HCT116 (cell line): ENCODE results near the gene SUGP1. TPM values are rescaled to one million over a fixed set of nuclear protein-coding genes. Genes with fewer than 3 reads are reported as not detected.

Experiments used
- ATAC-seq: fragments of 200-7000 bp; cut with Tn5 transposase; 2 replicates; pipeline ENCODE4 v1.9.1; 2020; ENCODE audit warnings: mild to moderate bottlenecking, moderate library complexity
- BruUV-seq: library from RNA; stranded (reverse); fragments of 400-500 nt; replicated peaks from 2 replicates; lab custom pipeline; 2021; lab: Mats Ljungman, UMichigan
- CTCF ChIA-PET: fragments of 300-600 bp; sonication (Branson Sonifier 250); formaldehyde crosslinking; loops from one replicate; lab custom pipeline; 2021; ENCODE audit warnings: antibody characterized with exemption; lab: Charles Lee
- POLR2A ChIA-PET: fragments of 300-600, 350-600 bp; sonication (Branson Sonifier 250); formaldehyde crosslinking; loops from one replicate; lab custom pipeline; 2021; ENCODE audit warnings: antibody characterized with exemption; lab: Charles Lee
- RAD21 ChIA-PET, 2 experiments: fragments of 300-600 bp; sonication (Branson Sonifier 250); formaldehyde crosslinking; loops; one replicate each; lab custom pipeline; 2023; ENCODE audit warnings: low total read pairs in 2 of 2; ENCODE audit not compliant: uncharacterized antibody in 2 of 2, unreplicated experiment in 2 of 2, low non-redundant PET in 1 of 2; lab: Charles Lee
- DNase-seq: peaks from one replicate; pipeline ENCODE4 v3.0.0-alpha.2; 2010; ENCODE audit warnings: low read depth, low spot score
- H2AFZ ChIP-seq: fragments of 200-600 bp; shearing (Covaris generic), sonication (generic); 2 replicates; pipeline ENCODE4 v1.6.1; 2017; ENCODE audit warnings: low read depth, mixed run types, mixed read lengths, antibody characterized with exemption, low read length; ENCODE audit not compliant: poor library complexity, severe bottlenecking
- H3K27ac ChIP-seq: 2 replicates; pipeline ENCODE4 v1.5.1; 2012; ENCODE audit warnings: low read depth, low read length
- H3K27me3 ChIP-seq: fragments of 200-600 bp; sonication (generic); 2 replicates; pipeline ENCODE4 v1.6.1; 2016; ENCODE audit warnings: mixed run types, low read length, mixed read lengths; ENCODE audit not compliant: insufficient read depth
- H3K36me3 ChIP-seq, 2 experiments: fragments of 200-500 bp in 1 of 2; fragments of 200-600 bp in 1 of 2; sonication (Bioruptor generic) in 1 of 2; sonication (generic) in 1 of 2; 2 replicates each; pipeline versions ENCODE4 v1.5.1 to v1.6.1; 2014 to 2016; ENCODE audit warnings: low read length in 2 of 2, inconsistent platforms in 1 of 2, mixed read lengths in 1 of 2, mixed run types in 1 of 2; ENCODE audit not compliant: insufficient read depth in 2 of 2, control insufficient read depth in 1 of 2
- H3K4me1 ChIP-seq, 2 experiments: fragments of 200-600 bp in 1 of 2; sonication (generic) in 1 of 2; 2 replicates each; pipeline versions ENCODE4 v1.5.1 to v1.6.1; 2012 to 2017; ENCODE audit warnings: low read length in 2 of 2, inconsistent platforms in 1 of 2, mild to moderate bottlenecking in 1 of 2, mixed read lengths in 1 of 2, mixed run types in 1 of 2, moderate library complexity in 1 of 2; ENCODE audit not compliant: insufficient read depth in 2 of 2, control insufficient read depth in 1 of 2
- H3K4me2 ChIP-seq: fragments of 200-600 bp; sonication (generic); 2 replicates; pipeline ENCODE4 v1.6.1; 2017; ENCODE audit warnings: mixed run types, low read length, mixed read lengths
- H3K4me3 ChIP-seq, 2 experiments: fragments of 200-600 bp in 1 of 2; sonication (generic) in 1 of 2; replicated peaks in 1 of 2; 2 replicates each; pipeline ENCODE4 v1.5.1; 2011 to 2016; ENCODE audit warnings: low read length in 2 of 2, control low read depth in 1 of 2, low read depth in 1 of 2, mild to moderate bottlenecking in 1 of 2, mixed read lengths in 1 of 2, mixed run types in 1 of 2
- H3K79me2 ChIP-seq: fragments of 200-600 bp; sonication (generic); 2 replicates; pipeline ENCODE4 v1.6.1; 2017; ENCODE audit warnings: mild to moderate bottlenecking, mixed run types, low read length, moderate library complexity, mixed read lengths; ENCODE audit not compliant: insufficient read depth
- H3K9ac ChIP-seq: fragments of 200-600 bp; sonication (generic); 2 replicates; pipeline ENCODE4 v1.6.1; 2016; ENCODE audit warnings: low read length, mixed read lengths
- H3K9me2 ChIP-seq: fragments of 200-600 bp; sonication (generic), shearing (Covaris generic); 2 replicates; pipeline ENCODE4 v1.6.1; 2017; ENCODE audit warnings: mixed run types, mild to moderate bottlenecking, moderate library complexity; ENCODE audit not compliant: insufficient read depth
- H3K9me3 ChIP-seq, 2 experiments: fragments of 200-500 bp in 1 of 2; fragments of 200-600 bp in 1 of 2; sonication (Bioruptor generic) in 1 of 2; sonication (generic) in 1 of 2; 2 replicates each; pipeline ENCODE4 v1.6.1; 2014 to 2017; ENCODE audit warnings: low read length in 2 of 2, mixed read lengths in 2 of 2, inconsistent platforms in 1 of 2, low read depth in 1 of 2, mild to moderate bottlenecking in 1 of 2, mixed run types in 1 of 2, moderate library complexity in 1 of 2; ENCODE audit not compliant: control insufficient read depth in 1 of 2, insufficient read depth in 1 of 2
- H4K20me1 ChIP-seq: fragments of 200-600 bp; sonication (generic), shearing (Covaris generic); 2 replicates; pipeline ENCODE4 v1.6.1; 2017; ENCODE audit warnings: mixed run types, mild to moderate bottlenecking, moderate library complexity; ENCODE audit not compliant: insufficient read depth
- CBX3 ChIP-seq: IDR thresholded peaks from 2 replicates; pipeline ENCODE4 v1.6.1; 2012; ENCODE audit warnings: low read depth
- CEBPB ChIP-seq: IDR thresholded peaks from 2 replicates; pipeline ENCODE4 v1.6.1; 2012; ENCODE audit warnings: low read depth
- EGR1 ChIP-seq: IDR thresholded peaks from 2 replicates; pipeline ENCODE4 v1.6.1; 2012; ENCODE audit warnings: low read depth
- ELF1 ChIP-seq: IDR thresholded peaks from 2 replicates; pipeline ENCODE4 v1.6.1; 2012; ENCODE audit warnings: low read depth, borderline replicate concordance
- EZH2phosphoT487 ChIP-seq: fragments of 200-600 bp; IDR thresholded peaks from 2 replicates; pipeline ENCODE4 v1.6.1; 2018; ENCODE audit warnings: antibody characterized with exemption, borderline replicate concordance
- FOSL1 ChIP-seq: IDR thresholded peaks from 2 replicates; pipeline ENCODE4 v1.6.1; 2012; ENCODE audit warnings: low read depth
- JUND ChIP-seq: IDR thresholded peaks from 2 replicates; pipeline ENCODE4 v1.6.1; 2012
- POLR2A ChIP-seq: IDR thresholded peaks from 2 replicates; pipeline ENCODE4 v1.7.0; 2011; ENCODE audit warnings: borderline replicate concordance; ENCODE audit not compliant: insufficient read depth, insufficient read length; ENCODE audit errors: extremely low read depth
- POLR2AphosphoS5 ChIP-seq: IDR thresholded peaks from 2 replicates; pipeline ENCODE4 v1.6.1; 2011; ENCODE audit warnings: mild to moderate bottlenecking, low read depth, low read length, moderate library complexity
- RAD21 ChIP-seq: IDR thresholded peaks from 2 replicates; pipeline ENCODE4 v1.6.1; 2012; ENCODE audit warnings: low read depth, mild to moderate bottlenecking
- SIN3A ChIP-seq: IDR thresholded peaks from 2 replicates; pipeline ENCODE4 v1.6.1; 2012; ENCODE audit warnings: low read depth
- SRF ChIP-seq: IDR thresholded peaks from 2 replicates; pipeline ENCODE4 v1.6.1; 2012; ENCODE audit warnings: low read depth
- TCF7L2 ChIP-seq: IDR thresholded peaks from 2 replicates; pipeline ENCODE4 v1.7.0; 2011; ENCODE audit warnings: borderline replicate concordance, inconsistent platforms; ENCODE audit not compliant: insufficient read depth, insufficient read length; ENCODE audit errors: extremely low read depth
- YY1 ChIP-seq: IDR thresholded peaks from 2 replicates; pipeline ENCODE4 v1.6.1; 2011; ENCODE audit warnings: low read length, low read depth, moderate library complexity, mild to moderate bottlenecking; ENCODE audit not compliant: insufficient replicate concordance; ENCODE audit errors: extremely low read depth
- ZFX ChIP-seq: fragments of 450-650 bp; IDR thresholded peaks from 2 replicates; pipeline ENCODE4 v1.6.1; 2017
- ZNF274 ChIP-seq: fragments of 200-500 bp; sonication (Bioruptor generic); IDR thresholded peaks from 2 replicates; pipeline ENCODE4 v1.6.1; 2014; ENCODE audit warnings: mild to moderate bottlenecking, low read depth, low read length, inconsistent platforms
- intact Hi-C: fragments of 100-400 bp; cut with micrococcal nuclease; formaldehyde crosslinking; loops from 2 replicates; pipeline ENCODE4 v1.10.0; 2022
- total RNA-seq: library from RNA; stranded (reverse); gene quantifications from one replicate; pipeline ENCODE4 v1.2.1, GENCODE V29; 2021; ENCODE audit not compliant: unreplicated experiment
- TF ChIP-seq, protein P1 (sequence below): IDR thresholded peaks from 2 replicates; pipeline ENCODE4 v1.6.1; 2012
- TF ChIP-seq, protein P2 (sequence below): IDR thresholded peaks from 2 replicates; pipeline ENCODE4 v1.6.1; 2012; ENCODE audit warnings: low read depth

Gene SUGP1
- total RNA-seq, 1 experiment from 2014 or later = 47.6 TPM

DNA sequence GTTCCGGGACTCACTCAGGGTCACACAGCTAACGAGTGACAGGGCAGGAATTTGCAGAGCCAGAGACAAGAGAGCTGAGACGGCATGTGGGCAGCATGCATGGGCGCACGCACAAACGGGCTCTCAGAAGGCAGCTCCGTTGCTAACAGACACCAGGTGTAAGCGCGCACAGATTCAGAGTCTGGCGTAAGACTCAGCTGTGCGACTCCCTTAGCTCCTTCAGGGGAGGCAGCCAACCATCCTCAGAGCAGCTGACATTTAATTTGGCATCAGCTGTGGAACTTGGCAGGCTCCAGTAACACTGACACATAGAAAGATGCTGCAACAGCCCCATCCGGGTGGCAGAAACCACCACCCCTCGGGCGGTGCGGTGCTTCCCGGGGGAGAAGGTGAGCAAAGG, 39.7 kb downstream of the SUGP1 start:
- Histone ChIP-seq H3K79me2 (no peaks in the 10 kb centered on the region), H3K9ac (no peak overlapping the region), H3K4me2 (no peak overlapping the region), H2AFZ (no peak overlapping the region), H3K27ac (no peak overlapping the region), H3K36me3 (peaks cover 15 to 16% of the 10 kb centered on the region in 2 experiments; a peak in 3 of 4 replicates), H3K4me3 (no peak overlapping the region), H3K4me1 (no peaks in the 10 kb centered on the region), H3K27me3 (no peaks in the 10 kb centered on the region)
- DNase-seq = no peak
- ATAC-seq = no peak
- BruUV-seq = no TSS peak
- intact Hi-C loops = no loop called here
- no peak for TF ChIP-seq TCF7L2
- no peak for TF ChIP-seq YY1
- no peak for TF ChIP-seq EGR1
- no peak for TF ChIP-seq JUND
- no peak for TF ChIP-seq RAD21
- no peak for TF ChIP-seq FOSL1
- no peak for TF ChIP-seq ZFX
- TF ChIP-seq ELF1 = no peak
- TF ChIP-seq CEBPB = no peak
- TF ChIP-seq, protein P1, sequence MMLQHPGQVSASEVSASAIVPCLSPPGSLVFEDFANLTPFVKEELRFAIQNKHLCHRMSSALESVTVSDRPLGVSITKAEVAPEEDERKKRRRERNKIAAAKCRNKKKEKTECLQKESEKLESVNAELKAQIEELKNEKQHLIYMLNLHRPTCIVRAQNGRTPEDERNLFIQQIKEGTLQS = no peak
- TF ChIP-seq, all 23 proteins: peak for 0
- no peaks in the 10 kb centered on the region for H3K9me3 ChIP-seq
- CTCF ChIA-PET = no interaction called here
- H3K9me2 ChIP-seq = no peaks in the 10 kb centered on the region
- POLR2A ChIA-PET = no interaction called here
- H4K20me1 ChIP-seq = no peaks in the 10 kb centered on the region
- RAD21 ChIA-PET = no interaction called here

DNA sequence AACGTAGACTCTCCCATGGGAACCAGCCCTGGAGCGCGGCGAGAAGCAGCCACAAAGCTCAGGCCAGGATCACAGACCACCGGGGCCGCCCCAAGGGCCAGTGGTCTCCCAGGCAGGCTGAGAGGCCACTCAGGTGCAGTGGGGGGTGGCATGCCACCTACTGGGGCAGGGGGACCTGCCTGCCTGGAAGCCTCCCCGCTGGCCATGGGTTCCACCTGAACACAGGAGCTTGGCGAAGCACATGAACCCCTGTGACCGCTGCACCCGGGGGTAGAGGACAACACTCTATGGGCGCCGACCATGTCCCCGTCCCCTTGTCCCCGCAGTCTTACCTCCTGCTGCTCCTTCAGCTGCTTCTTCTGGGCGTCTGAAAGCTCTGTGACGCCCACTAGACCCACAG, 40.5 kb downstream of the SUGP1 start:
- Histone ChIP-seq H3K4me3 (no peak overlapping the region), H4K20me1 (no peaks in the 10 kb centered on the region), H2AFZ (no peak overlapping the region), H3K79me2 (no peaks in the 10 kb centered on the region), H3K4me1 (no peaks in the 10 kb centered on the region), H3K9ac (no peak overlapping the region), H3K9me3 (no peaks in the 10 kb centered on the region), H3K36me3 (peaks cover 11 to 16% of the 10 kb centered on the region in 2 experiments; a peak in 3 of 4 replicates), H3K4me2 (no peak overlapping the region), H3K27me3 (no peaks in the 10 kb centered on the region), H3K9me2 (no peaks in the 10 kb centered on the region), H3K27ac (no peak overlapping the region)
- ChIA-PET CTCF (no interaction called here), POLR2A (no interaction called here), RAD21 (no interaction called here)
- DNase-seq (no peak), ATAC-seq (no peak)
- no TSS peak for BruUV-seq
- intact Hi-C loops = no loop called here
- no peak for TF ChIP-seq FOSL1
- TF ChIP-seq, protein P1 = no peak
- no peak for TF ChIP-seq EZH2phosphoT487
- TF ChIP-seq POLR2AphosphoS5 = no peak
- no peak for TF ChIP-seq ELF1
- TF ChIP-seq, protein P2, sequence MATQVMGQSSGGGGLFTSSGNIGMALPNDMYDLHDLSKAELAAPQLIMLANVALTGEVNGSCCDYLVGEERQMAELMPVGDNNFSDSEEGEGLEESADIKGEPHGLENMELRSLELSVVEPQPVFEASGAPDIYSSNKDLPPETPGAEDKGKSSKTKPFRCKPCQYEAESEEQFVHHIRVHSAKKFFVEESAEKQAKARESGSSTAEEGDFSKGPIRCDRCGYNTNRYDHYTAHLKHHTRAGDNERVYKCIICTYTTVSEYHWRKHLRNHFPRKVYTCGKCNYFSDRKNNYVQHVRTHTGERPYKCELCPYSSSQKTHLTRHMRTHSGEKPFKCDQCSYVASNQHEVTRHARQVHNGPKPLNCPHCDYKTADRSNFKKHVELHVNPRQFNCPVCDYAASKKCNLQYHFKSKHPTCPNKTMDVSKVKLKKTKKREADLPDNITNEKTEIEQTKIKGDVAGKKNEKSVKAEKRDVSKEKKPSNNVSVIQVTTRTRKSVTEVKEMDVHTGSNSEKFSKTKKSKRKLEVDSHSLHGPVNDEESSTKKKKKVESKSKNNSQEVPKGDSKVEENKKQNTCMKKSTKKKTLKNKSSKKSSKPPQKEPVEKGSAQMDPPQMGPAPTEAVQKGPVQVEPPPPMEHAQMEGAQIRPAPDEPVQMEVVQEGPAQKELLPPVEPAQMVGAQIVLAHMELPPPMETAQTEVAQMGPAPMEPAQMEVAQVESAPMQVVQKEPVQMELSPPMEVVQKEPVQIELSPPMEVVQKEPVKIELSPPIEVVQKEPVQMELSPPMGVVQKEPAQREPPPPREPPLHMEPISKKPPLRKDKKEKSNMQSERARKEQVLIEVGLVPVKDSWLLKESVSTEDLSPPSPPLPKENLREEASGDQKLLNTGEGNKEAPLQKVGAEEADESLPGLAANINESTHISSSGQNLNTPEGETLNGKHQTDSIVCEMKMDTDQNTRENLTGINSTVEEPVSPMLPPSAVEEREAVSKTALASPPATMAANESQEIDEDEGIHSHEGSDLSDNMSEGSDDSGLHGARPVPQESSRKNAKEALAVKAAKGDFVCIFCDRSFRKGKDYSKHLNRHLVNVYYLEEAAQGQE = no peak
- no peak for TF ChIP-seq TCF7L2
- no peak for TF ChIP-seq SIN3A
- no peak for TF ChIP-seq ZFX
- TF ChIP-seq SRF = no peak
- no peak for TF ChIP-seq ZNF274
- no peak for TF ChIP-seq CBX3
- no peak for TF ChIP-seq POLR2A
